Measurements from ENCODE around the gene CELF4.
A peak's percentile ranks its signal among the peaks of the same experiment; 100 is the strongest.

The CELF4 gene

GRCh38 chr18:37535968-37536367 lies 29.6 kb downstream of the CELF4 start:
- Histone ChIP-seq H3K4me3 (ENCODE audit: low read depth, low read length) (no peak overlapping the region), H3K9me3 (ENCODE audit: severe bottlenecking) (no peaks in the 10 kb centered on the region), H3K27me3 (ENCODE audit: insufficient read depth, low read depth, severe bottlenecking) (no peaks in the 10 kb centered on the region), H3K36me3 (no peaks in the 10 kb centered on the region), H3K27ac (no peak overlapping the region)
- no peak for TF ChIP-seq CTCF (IDR thresholded peaks at IDR 0.05; ENCODE audit: low read depth, low read length)
- no peak for DNase-seq

DNA sequence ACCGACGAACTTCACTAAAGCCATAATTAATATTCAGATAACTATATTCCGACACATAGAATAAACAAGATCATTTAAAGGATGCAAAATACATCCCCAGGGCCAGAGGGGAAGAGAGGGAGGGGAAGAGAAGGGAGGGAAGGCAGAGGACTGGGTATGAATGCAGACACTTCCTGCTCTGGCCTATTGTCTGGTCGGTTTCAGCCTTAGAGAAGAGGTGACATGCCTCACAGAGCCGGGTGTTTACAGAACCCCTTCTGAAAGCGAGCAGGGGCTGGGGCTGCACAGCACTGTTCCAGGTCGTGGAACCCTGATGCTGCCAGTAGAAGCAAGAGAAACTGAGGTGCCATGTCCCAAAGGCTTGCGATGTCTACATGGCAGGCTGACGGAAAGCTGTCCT lies 31.0 kb downstream of the CELF4 start:
- H3K9me3 ChIP-seq (ENCODE audit: severe bottlenecking), result no peaks in the 10 kb centered on the region
- DNase-seq, result no peak
- H3K4me3 ChIP-seq (ENCODE audit: low read depth, low read length), result no peak overlapping the region
- H3K27ac ChIP-seq, result no peak overlapping the region
- H3K36me3 ChIP-seq, result no peaks in the 10 kb centered on the region
- no peaks in the 10 kb centered on the region for H3K27me3 ChIP-seq (ENCODE audit: insufficient read depth, low read depth, severe bottlenecking)
- TF ChIP-seq CTCF (IDR thresholded peaks at IDR 0.05; ENCODE audit: low read depth, low read length), result no peak

DNA sequence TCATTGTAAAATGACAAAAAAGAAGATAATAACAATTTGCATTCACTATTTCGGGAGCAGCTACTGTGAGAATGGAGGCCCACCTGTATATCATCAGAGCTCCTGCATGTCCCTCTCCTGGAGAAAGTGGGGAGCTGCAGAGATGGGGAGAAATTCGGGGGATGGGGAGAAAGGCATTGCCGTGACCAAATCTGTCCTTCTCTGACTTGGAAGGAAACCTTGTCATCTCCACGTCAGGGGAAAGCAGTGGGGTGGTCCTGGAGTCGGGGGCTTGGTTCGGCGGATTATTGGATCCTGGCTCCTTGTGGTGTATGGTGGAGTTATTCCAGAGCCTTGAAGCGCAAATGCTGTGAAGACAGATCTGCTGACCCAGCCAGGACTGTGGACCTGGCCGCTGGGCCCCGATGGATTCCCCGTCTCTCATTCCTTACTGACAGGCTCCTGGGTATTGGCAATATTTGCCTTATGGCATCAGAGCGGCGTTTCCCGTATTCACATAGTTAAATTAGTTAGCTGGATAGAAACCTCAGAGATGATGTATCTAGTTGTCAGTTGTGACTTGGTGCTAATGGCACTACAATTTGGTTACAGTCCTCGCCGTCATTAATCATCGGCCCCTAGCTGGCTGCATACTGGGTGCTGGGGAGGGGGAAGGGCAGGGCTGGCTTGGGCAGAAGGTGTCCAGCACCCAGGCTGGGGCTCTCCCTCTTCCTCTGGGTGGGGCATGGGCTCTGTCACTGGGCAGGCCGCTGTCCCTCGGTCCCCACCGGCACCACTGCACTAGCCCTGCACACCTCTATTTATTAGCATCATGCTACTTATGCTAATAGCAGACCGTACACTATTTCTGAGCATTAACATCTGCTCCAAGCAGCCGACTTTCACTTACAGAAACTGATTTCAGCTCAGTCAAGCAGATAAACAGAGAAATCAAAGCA lies 31.7 kb downstream of the CELF4 start:
- peak; percentile 20 for DNase-seq
- Histone ChIP-seq H3K9me3 (ENCODE audit: severe bottlenecking) (no peaks in the 10 kb centered on the region), H3K36me3 (no peaks in the 10 kb centered on the region), H3K27ac (no peak overlapping the region), H3K4me3 (ENCODE audit: low read depth, low read length) (no peak overlapping the region), H3K27me3 (ENCODE audit: insufficient read depth, low read depth, severe bottlenecking) (no peaks in the 10 kb centered on the region)
- peak; percentile 47 for TF ChIP-seq CTCF (IDR thresholded peaks at IDR 0.05; ENCODE audit: low read depth, low read length)

DNA sequence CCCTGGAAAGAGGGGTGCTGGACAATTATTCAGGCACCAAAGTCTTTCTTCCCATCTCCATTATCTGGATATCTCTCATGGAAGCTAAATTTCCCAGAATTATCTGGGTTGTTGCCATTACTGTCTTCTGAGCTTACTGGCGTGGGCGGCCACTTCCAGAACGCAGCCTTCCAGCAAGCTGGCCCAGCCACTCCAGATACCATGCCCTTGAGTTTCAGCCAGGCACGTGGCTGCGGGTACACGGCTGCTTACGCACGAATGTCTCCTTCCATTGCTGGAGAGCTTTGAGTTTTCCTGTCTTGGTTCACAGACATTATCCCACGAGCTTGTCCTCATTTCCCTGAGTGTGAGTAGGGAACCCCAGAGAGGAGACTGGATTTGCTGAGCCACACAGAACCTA lies 32.7 kb downstream of the CELF4 start:
- no peak overlapping the region for H3K27ac ChIP-seq
- no peak overlapping the region for H3K4me3 ChIP-seq (ENCODE audit: low read depth, low read length)
- H3K9me3 ChIP-seq (ENCODE audit: severe bottlenecking), result no peaks in the 10 kb centered on the region
- H3K36me3 ChIP-seq, result no peaks in the 10 kb centered on the region
- TF ChIP-seq CTCF (IDR thresholded peaks at IDR 0.05; ENCODE audit: low read depth, low read length), result no peak
- no peaks in the 10 kb centered on the region for H3K27me3 ChIP-seq (ENCODE audit: insufficient read depth, low read depth, severe bottlenecking)
- DNase-seq, result no peak

GRCh38 chr18:37529863-37530262 lies 35.7 kb downstream of the CELF4 start:
- Histone ChIP-seq H3K27ac (no peak overlapping the region), H3K27me3 (ENCODE audit: insufficient read depth, low read depth, severe bottlenecking) (no peaks in the 10 kb centered on the region), H3K9me3 (ENCODE audit: severe bottlenecking) (no peaks in the 10 kb centered on the region), H3K4me3 (ENCODE audit: low read depth, low read length) (no peak overlapping the region), H3K36me3 (no peaks in the 10 kb centered on the region)
- no peak for DNase-seq
- no peak for TF ChIP-seq CTCF (IDR thresholded peaks at IDR 0.05; ENCODE audit: low read depth, low read length)
